ENCODE data around the gene PCDH10.

- TF ChIP-seq ZBTB8A (IDR thresholded peaks at IDR 0.05; ENCODE audit: partially characterized antibody) (no peak), FOXP4 (CRISPR knock-in tag; IDR thresholded peaks at IDR 0.05; ENCODE audit: borderline replicate concordance) (no peak), CBFB (CRISPR knock-in tag; IDR thresholded peaks at IDR 0.05) (no peak), KDM5B (IDR thresholded peaks at IDR 0.05; ENCODE audit: insufficient replicate concordance, low read depth, low read length) (no peak), ZNF431 (CRISPR knock-in tag; IDR thresholded peaks at IDR 0.05) (no peak), ATF6 (CRISPR knock-in tag; IDR thresholded peaks at IDR 0.05) (no peak), RAD21 (CRISPR knock-in tag; conservative IDR thresholded peaks at IDR 0.05 in 1 of 2, IDR thresholded peaks at IDR 0.05 in 1 of 2) (no peak)
Measured at GRCh38 chr4:133190098-133190497, 41.0 kb downstream of the PCDH10 start.

Data from K562 (cell line).